Upper lobe of right lung (tissue), 1 donor: ENCODE results near the gene HDAC9. TPM values are rescaled to one million over a fixed set of nuclear protein-coding genes. Genes with fewer than 3 reads are reported as not detected.

Experiments used
- ATAC-seq: fragments of 200-7000 bp; cut with Tn5 transposase; one replicate; pipeline ENCODE4 v1.9.1; 2020; ENCODE audit warnings: mild to moderate bottlenecking, moderate library complexity
- DNase-seq: peaks from one replicate; pipeline ENCODE4 v3.0.0-alpha.2; 2020
- H3K27ac ChIP-seq: fragments of 200-600 bp; one replicate; pipeline ENCODE4 v1.8.0; 2022
- H3K27me3 ChIP-seq: fragments of 200-600 bp; one replicate; pipeline ENCODE4 v1.8.0; 2022; ENCODE audit warnings: mild to moderate bottlenecking
- H3K36me3 ChIP-seq: fragments of 200-600 bp; one replicate; pipeline ENCODE4 v1.8.0; 2022
- H3K4me1 ChIP-seq: fragments of 200-600 bp; one replicate; pipeline ENCODE4 v1.8.0; 2022
- H3K4me3 ChIP-seq: fragments of 200-600 bp; one replicate; pipeline ENCODE4 v1.8.0; 2022; ENCODE audit warnings: mild to moderate bottlenecking
- H3K9me3 ChIP-seq: fragments of 200-600 bp; one replicate; pipeline ENCODE4 v1.8.0; 2022
- CTCF ChIP-seq: fragments of 200-600 bp; IDR thresholded peaks from one replicate; pipeline ENCODE4 v1.8.0; 2022; ENCODE audit warnings: antibody characterized with exemption
- intact Hi-C: fragments of 100-400 bp; cut with DNase I; formaldehyde crosslinking; loops from one replicate; pipeline ENCODE4 v1.11.0; 2022
- total RNA-seq: library from RNA; stranded (reverse); fragmentation: NEBNext Ultra II Directional; extraction: Animal tissue kit (Norgen Biotek cat#: 25700); gene quantifications from one replicate; pipeline ENCODE4 v1.2.1, GENCODE V29; 2021
- donor health status: DM: no; HTN: yes; CAD: no; lungs with severe emphysema.

HDAC9 gene
- total RNA-seq, 1 donor from 2014 or later = 52.4 TPM

GRCh38 chr7:18903695-18904094, 408.1 kb downstream of the HDAC9 start:
- DNase-seq (no peak), ATAC-seq (no peak)
- no peaks in the 10 kb centered on the region for H3K36me3 ChIP-seq
- H3K27me3 ChIP-seq = no peaks in the 10 kb centered on the region
- no peaks in the 10 kb centered on the region for H3K9me3 ChIP-seq
- H3K4me3 ChIP-seq = no peak overlapping the region
- no peak for TF ChIP-seq CTCF
- no peak overlapping the region for H3K27ac ChIP-seq
- intact Hi-C loops = no loop called here
- H3K4me1 ChIP-seq = no peaks in the 10 kb centered on the region

- no peak for ATAC-seq
These were observed 409.9 kb downstream of the HDAC9 start for GRCh38 chr7:18905316-18905943.

GRCh38 chr7:18906901-18907300, 411.4 kb downstream of the HDAC9 start:
- DNase-seq (no peak), ATAC-seq (no peak)
- no peaks in the 10 kb centered on the region for H3K4me1 ChIP-seq
- no peaks in the 10 kb centered on the region for H3K36me3 ChIP-seq
- no peak overlapping the region for H3K4me3 ChIP-seq
- H3K9me3 ChIP-seq = no peaks in the 10 kb centered on the region
- intact Hi-C loops = no loop called here
- H3K27ac ChIP-seq = no peak overlapping the region
- H3K27me3 ChIP-seq = no peaks in the 10 kb centered on the region
- no peak for TF ChIP-seq CTCF

More at GRCh38 chr7:18905316-18905943, 409.9 kb downstream of the HDAC9 start:
- intact Hi-C loops = no loop called here
- no peak for TF ChIP-seq CTCF
- Histone ChIP-seq H3K4me3 (no peak overlapping the region), H3K4me1 (no peaks in the 10 kb centered on the region), H3K9me3 (no peaks in the 10 kb centered on the region), H3K36me3 (no peaks in the 10 kb centered on the region), H3K27me3 (no peaks in the 10 kb centered on the region), H3K27ac (no peak overlapping the region)
- DNase-seq = no peak

- H3K27me3 ChIP-seq = no peaks in the 10 kb centered on the region
- DNase-seq = no peak
- no peaks in the 10 kb centered on the region for H3K36me3 ChIP-seq
- no peak for TF ChIP-seq CTCF
- intact Hi-C loops = no loop called here
- H3K27ac ChIP-seq = no peak overlapping the region
- no peaks in the 10 kb centered on the region for H3K9me3 ChIP-seq
- H3K4me3 ChIP-seq = no peak overlapping the region
- ATAC-seq = no peak
- no peaks in the 10 kb centered on the region for H3K4me1 ChIP-seq
These were observed 417.6 kb downstream of the HDAC9 start for GRCh38 chr7:18913106-18913505.

- TF ChIP-seq CTCF = no peak
- no peak for ATAC-seq
- Histone ChIP-seq H3K27me3 (no peaks in the 10 kb centered on the region), H3K27ac (no peak overlapping the region), H3K4me3 (no peak overlapping the region), H3K4me1 (no peaks in the 10 kb centered on the region), H3K9me3 (no peaks in the 10 kb centered on the region), H3K36me3 (no peaks in the 10 kb centered on the region)
- DNase-seq = no peak
- intact Hi-C loops = no loop called here
These were observed 421.3 kb downstream of the HDAC9 start for GRCh38 chr7:18916826-18917225.

- ATAC-seq (no peak), DNase-seq (no peak)
- Histone ChIP-seq H3K4me3 (no peak overlapping the region), H3K27ac (no peak overlapping the region), H3K4me1 (no peaks in the 10 kb centered on the region), H3K9me3 (no peaks in the 10 kb centered on the region), H3K36me3 (no peaks in the 10 kb centered on the region), H3K27me3 (no peaks in the 10 kb centered on the region)
- intact Hi-C loops = no loop called here
- TF ChIP-seq CTCF = no peak
These were observed 431.6 kb downstream of the HDAC9 start for GRCh38 chr7:18927134-18927533.
